Measurements from ENCODE around the gene PRKAG2.
"Not testable (repeated sequence)": the region's sequence is repeated elsewhere in the genome, so short reads cannot be mapped to it uniquely, and the experiment has no call there.

The PRKAG2 gene

DNA sequence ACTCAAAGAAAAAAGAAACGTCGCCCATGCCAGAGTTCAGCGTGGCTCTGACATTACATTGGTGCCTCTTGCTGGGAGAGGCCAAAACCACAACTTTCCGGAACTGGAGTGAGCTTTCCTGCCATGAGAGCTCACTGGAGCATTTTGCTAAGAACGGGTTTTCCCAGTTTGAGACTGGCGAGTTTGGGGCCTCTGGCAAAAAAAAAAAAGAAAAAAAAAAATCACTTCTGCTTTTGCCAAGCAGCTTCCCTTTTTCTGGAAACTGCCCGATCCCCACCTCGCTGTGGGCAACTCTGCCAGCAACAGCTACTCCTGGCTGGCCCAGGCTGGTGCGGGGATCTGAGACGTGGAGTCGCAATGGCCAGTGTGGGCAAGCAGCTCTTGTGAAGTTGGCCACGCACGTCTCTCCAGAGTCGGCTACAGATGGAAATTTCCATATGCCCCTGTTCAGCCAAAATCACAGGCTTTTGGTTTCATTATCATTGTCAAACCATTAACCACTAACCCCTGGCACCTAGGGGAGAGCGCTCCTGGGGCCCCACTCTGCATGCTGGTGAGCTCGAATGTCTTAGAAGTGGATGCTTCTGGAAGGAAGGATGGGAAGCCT, 25.7 kb downstream of the PRKAG2 start:
- no peak for DNase-seq (ENCODE audit: low spot score)

DNA sequence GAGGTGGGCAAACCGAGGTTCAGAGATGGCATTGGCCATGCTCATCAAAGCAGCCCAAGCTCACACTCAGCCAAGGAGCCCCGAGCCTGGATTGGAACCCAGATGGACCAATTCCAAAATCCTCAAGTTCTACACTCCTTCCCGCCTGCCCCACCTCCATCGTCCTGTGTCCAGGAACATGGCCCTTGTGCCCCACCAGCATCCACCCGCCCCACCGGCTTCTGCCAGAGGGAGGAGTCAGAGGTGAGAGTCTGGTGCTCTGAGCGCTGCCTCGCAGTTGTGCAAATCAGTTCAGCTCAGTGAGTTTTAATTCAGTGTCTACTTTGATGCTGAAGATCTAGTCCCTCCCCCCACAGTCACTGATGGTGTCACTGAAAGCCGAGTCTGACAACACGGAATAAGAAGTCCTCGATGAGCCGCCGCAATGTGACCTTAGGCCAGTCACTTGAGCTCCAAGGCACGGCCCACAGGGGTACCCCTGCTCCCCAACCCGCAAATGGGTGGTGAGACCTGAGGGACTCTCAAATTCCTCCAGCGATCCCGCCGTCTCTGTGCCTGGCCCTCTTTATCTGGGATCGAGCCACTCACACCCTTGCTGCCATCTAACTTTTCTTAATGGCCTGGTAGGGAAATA, 26.3 kb downstream of the PRKAG2 start:
- no peak for DNase-seq (ENCODE audit: low spot score)

DNA sequence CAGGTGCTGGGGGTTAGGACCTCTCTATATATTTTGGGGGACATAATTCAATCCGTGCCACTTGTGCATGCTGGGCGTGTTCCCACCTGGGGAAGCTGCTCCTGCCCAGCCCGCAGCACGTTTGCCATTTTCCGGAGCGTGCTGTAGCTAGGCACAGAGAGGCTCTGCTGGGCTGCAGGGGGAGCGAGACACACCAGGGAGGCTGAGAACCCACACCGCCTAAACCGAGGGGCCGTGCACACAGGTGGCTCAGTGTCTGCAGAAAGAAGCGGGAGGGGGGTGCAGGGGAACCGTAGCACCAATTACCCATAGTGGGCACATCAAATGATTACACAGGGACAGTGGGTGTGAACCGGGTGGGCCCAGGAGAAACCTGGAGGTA, 27.0 kb downstream of the PRKAG2 start:
- no peak for DNase-seq (ENCODE audit: low spot score)

DNA sequence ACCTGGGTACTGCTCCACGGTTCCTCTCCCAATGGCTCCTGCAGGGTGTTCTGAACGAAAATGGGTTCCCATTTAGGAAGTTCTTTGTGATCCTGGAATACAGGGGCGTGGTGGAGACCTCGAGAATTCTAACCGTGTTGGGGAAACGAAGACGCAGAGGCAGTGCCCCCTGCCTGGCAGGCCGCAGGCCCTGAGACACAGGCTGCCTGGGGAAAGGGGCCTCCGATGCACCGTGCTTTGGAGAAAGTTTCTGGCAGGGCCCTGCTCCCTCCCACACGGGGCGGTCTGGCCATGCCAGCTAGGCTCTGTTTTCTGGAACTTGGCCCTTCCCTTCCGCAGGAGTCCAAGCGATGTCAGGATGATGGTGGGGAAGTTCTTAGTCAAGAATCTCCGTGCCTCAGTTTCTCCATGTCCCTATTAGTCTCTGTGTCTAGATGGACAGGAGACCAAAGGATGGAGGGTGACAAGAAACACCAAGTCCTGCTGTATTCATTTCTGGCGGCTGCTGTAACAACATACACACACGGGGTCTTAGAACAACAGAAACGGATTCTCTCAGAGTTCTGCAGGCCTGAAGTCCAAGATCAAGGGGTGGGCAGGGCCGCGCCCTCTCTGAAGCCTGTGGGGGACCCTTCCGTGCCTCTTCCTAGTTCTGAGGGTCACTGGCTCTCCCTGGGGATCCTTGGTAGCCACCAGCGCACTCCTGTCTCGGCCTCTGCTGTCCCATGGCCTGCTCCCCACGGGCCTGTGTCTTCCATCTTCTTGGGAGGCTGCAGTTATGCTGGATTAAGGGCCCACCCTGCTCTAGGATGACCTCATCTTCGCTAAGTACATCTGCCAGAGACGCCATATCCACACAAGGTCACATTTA, 27.7 kb downstream of the PRKAG2 start:
- no peak for DNase-seq (ENCODE audit: low spot score)

DNA sequence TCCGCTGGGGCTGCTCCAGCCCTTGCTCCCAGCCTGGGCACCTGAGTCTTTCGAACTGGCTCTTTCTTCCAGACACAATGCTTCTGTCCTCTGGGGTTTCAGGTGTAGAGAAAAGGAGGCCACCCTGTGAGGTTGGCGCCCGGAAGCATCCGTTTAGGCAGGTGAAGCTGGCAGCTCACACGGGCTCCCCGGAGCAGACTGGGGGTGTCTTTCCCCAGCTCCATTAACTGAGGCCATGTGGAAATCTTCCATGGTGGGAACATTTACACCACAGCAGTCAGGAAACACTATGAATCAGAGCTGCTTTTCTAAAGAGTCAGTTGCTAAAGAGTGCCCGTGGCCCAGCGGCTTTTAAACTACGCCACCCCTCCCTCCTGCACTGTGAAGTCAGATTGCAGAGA, 29.2 kb downstream of the PRKAG2 start:
- DNase-seq (ENCODE audit: low spot score) = no peak

DNA sequence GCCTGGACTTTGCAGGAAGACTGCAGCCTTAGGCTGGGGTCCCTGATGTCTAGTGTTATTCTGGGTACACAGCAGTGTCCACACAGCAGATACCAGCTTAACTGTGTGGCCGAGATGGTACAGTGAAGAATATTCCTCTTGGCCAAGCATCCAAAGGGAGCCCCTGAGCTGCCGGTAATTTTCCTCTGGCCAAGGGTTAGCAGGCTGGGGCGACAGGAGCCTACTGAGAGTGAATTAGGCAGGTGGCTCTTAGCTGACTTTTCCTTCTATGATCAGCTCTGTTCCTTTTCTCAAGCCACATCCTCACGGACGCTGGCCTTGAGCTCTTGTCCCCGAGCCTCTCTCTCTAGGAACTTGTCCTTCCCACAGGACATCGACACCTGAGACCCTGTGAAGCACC, 29.8 kb downstream of the PRKAG2 start:
- DNase-seq (ENCODE audit: low spot score) = no peak

DNA sequence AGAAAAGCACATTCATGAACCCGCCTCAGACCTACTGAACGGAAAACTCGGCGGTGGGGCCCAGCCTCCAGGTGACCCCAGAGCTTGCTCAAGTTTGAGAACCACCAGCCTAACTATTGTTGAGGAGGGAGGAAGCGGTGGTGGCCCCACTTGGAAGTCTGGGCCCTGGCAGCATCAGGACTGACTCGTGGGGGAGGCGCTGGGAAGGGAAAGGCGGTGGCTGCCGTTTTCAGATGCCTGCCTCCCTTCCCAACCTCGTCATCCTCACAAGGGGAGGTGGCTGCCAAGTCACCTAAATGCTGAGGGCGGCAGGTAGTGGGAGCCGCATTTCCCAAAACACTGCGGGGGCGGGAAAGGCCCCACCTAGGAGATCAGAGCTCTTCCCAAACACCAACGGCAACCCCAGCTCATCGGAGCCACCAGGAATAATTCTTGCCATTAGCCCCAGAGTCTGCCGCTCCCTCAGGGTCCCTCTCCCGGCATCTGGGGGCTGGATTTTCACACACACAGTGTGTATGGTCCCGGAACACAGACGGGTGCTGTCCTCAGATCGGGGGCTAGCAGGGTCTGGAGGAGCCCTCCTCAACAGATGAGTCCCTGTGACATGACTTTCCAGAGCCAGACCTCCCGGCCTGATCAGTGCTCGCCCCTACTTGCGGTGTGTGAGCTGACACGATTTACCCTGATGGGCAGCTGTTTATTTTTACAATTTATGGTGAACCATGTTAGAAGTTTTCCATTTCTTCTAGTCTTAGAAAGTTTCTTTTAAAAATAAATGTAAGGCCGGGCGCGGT, 31.3 kb downstream of the PRKAG2 start:
- no peak for DNase-seq (ENCODE audit: low spot score)

DNA sequence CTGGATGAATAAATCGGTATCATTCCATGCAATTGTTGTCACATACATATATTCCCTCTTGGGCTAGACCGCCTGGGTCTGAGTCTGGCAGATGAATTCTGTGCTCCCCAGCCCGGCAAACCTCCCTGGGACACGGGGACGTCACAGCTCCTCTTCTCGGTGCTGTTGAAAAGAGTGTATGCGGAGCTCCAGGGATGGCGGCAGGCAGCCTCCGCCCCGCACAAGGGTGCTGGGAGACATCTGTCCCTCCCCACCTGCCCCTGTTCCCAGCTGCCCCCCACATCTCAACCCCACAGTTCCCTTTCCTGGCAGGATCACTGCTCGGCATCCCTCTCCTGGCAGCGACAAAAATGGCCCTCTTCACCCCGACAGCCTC, 32.1 kb downstream of the PRKAG2 start:
- DNase-seq (ENCODE audit: low spot score) = no peak

DNA sequence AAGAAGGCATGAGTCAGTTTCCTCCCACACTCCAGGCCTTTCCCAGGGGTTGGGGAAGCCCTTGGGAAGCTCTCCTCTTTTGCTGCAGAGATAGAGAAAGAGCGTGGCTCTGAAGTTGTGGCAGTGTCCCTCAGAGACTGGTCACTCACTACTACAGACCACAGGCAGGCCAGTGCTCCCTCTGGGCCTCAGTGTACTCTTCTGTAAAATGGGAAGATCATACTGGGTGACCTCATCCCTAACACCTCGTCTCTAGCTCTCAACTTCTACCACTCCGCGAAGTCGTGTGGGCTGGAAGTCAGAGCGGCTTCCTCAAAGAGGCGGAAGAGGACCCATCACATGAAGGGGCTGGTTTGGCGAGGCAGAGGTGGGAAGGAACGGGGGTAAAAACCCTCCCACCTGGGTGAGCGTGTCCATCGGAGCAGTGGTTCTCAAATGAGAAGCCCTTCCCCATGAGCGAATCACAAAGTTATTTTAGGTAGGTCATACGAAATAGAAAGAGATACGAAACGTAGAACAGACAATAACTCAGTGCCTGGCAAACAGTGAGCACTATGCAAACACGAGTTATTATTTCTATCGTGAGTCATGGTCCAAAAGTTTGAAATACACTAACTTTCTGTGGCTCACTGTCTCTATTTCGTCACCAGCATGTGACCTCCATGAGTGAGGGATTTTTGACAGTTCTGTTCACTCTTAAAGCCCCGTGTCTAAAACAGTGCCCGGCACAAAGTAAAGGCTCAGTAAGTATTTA, 32.7 kb downstream of the PRKAG2 start:
- no peak for DNase-seq (ENCODE audit: low spot score)

DNA sequence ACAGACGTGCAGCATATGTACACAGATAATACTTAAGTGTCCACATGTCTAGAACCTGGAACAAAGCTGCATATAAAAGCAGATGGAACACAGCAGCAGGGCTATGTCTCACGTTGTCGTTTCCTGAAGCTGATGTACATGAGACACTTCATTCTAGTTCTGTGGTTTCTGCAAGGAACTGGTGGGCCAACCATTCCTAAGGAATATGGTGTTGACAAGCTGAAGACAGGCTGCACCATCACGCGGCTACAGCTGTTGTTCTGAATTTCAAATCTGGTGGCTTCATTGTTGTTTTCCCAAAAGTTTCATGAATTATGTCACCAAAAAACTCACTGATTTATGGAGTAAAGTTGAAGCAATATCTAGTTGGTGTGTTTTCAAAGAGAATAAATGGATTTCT, 33.7 kb downstream of the PRKAG2 start:
- DNase-seq (ENCODE audit: low spot score) = no peak

DNA sequence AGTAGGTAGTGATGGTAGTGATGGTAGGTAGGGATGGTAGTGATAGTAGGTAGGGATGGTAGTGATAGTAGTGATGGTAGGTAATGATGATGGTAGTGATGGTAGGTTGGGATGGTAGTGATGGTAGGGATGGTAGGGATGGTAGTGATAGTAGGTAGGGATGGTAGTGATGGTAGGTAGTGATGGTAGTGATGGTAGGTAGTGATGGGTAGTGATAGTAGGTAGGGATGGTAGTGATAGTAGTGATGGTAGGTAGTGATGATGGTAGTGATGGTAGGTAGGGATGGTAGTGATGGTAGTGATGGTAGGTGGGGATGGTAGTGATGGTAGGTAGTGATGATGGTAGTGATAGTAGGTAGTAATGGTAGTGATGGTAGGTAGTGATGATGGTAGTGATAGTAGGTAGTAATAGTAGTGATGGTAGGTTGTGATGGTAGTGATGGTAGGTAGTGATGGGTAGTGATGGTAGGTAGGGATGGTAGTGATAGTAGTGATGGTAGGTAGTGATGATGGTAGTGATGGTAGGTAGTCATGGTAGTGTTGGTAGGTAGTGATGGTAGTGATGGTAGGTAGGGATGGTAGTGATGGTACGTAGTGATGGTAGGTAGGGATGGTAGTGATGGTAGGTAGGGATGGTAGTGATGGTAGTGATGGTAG, 35.4 kb downstream of the PRKAG2 start:
- not testable (repeated sequence) for DNase-seq (ENCODE audit: low spot score)

DNA sequence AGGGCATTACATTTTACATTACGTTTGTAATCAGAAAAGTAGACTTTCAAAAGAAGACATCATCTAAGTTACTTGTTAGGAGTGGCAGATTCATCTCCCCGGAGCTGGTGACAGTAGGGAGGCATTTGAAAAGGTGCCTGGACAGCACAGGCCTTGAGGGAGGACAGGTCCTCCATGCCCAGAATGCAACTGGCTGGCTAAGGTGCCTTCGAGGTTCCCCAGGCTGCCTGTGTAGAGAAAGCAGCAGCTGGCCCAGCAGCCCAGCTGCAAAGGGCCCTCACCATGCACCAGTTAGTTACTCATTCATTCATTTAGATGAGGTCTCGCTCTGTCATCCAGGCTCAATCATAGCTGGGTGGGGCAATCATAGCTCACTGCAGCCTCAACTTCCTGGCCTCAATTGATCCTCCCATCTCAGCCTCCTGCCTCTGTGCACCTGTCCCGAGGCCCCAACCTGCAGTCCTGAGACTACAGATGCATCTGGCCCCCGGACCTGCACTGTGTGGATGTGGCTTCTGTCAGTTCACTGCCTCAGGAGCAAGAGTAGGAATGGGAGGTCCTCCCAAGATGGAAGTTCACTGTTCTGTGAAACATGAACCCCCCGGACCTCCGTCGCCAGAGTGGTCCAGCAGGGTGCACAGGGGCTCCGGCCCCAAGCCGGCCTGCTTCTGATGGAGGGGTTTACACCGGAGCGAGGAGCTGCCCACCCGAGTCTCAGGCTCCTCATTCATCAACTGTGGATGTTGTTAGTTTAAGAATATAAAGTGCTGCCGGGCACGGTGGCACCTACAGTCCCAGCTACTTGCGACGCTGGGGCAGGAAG, 36.6 kb downstream of the PRKAG2 start:
- no peak for DNase-seq (ENCODE audit: low spot score)

DNA sequence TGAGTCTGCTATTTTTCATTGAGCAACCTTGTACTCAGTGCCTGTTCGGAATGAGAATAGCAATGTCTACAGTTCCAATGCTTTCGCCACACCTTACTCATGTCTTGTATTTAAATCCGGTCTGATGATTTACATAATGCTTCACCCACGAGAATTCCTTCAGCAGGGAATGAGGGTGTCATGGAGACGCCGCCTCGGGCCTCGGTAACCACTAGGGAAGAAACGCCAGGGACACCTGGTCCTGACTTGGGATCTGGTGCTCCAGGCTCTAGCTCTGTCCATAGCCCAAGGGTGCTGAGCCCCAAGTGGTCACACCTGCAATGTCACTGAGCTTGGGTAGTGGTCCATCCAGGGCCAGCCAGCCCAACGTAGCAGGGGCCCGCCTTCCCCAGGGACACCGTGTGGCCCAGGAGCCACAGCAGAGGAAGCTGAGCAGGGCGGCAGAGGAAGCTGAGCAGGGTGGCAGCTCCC, 37.4 kb downstream of the PRKAG2 start:
- DNase-seq (ENCODE audit: low spot score) = no peak

DNA sequence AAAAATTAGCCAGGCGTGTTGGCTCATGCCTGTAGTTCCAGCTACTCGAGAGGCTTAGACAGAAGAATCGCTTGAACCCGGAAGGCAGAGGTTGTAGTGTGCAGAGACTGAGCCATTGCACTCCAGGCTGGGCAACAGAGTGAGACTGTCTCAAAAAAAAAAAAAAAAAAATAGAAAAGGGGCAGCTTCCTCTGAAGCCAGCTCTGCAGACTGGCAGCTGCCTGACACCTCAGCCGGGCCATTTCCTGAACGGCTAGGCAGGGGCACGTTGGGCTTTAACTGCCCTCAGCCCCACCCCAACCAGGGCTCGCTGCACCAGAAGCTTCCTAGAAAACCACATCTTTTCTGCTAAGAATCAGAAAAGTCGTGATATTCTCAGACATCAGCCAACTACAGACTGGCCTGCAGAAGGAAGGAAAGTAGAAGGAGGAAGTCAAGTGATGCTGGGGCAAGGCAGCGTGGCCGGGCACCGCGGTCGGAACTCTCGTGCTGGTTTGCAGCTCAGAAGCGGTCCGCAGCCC, 38.0 kb downstream of the PRKAG2 start:
- no peak for DNase-seq (ENCODE audit: low spot score)

DNA sequence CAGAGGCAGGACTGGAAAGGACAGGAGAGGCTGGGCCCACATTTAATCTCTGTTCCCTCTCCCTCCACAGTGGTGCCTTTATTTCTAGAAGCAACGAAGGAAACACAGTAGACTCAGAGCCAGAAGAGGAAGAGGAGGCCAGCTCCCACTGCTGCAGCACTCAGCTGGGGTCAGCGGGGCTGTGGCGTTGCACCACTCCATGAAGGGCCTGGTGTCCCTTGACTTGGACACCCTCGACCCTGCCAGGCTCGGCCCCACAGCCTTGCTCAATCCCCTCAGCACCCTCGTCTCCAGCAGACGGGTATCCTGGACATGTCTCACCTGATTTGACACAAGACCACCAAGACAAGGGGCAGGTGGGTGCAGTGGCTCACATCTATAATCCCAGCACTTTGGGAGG, 38.8 kb downstream of the PRKAG2 start:
- DNase-seq (ENCODE audit: low spot score) = no peak

DNA sequence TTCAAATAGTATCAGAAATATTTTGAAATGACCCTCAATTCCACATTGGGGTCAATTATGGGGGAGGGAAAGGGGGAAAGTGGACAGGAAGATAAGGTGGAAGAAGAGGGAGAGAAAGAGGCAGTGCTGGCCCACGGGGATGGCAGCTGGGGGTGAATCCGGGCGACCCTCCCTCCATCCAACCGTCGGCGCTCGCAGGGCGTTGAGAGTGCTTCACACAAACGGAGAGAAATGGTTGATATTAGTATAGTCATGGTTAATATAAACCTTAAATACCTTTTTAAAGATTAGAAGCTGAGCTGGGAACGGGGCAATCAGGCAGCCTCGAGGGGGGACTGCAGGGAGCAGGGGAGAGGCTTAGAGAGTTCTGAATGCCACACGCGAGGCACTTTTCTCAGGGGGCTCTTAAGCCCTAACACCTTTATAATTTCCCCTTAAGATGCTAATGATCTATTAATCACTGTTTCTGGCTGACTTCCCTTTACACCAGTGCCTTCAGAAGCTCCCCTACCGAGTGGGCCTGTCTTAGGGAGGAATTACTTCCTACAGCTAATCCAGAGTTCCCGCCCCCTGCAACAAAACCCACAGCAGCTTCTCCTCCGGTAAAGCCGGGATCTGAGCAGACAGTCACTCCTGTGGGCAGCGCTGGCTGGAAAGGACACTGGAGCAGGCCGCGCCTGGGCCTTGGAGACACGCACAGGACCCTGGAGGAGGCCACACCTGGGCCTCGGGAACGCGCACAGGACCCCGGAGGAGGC, 39.5 kb downstream of the PRKAG2 start:
- no peak for DNase-seq (ENCODE audit: low spot score)

DNA sequence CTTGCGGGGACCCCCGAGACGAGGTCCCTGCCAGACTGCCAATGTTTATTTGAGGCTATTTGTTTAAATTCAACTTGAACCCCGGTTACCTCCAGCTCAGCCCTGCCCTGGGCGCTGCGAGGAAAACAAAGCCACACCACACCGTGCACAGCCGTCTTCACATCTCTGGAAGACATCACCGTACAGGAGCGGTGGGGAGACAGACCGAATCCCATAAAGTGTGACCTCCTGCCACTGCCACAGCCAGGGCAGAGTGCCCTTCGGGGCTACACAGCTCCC, 40.0 kb downstream of the PRKAG2 start:
- no peak for DNase-seq (ENCODE audit: low spot score)

DNA sequence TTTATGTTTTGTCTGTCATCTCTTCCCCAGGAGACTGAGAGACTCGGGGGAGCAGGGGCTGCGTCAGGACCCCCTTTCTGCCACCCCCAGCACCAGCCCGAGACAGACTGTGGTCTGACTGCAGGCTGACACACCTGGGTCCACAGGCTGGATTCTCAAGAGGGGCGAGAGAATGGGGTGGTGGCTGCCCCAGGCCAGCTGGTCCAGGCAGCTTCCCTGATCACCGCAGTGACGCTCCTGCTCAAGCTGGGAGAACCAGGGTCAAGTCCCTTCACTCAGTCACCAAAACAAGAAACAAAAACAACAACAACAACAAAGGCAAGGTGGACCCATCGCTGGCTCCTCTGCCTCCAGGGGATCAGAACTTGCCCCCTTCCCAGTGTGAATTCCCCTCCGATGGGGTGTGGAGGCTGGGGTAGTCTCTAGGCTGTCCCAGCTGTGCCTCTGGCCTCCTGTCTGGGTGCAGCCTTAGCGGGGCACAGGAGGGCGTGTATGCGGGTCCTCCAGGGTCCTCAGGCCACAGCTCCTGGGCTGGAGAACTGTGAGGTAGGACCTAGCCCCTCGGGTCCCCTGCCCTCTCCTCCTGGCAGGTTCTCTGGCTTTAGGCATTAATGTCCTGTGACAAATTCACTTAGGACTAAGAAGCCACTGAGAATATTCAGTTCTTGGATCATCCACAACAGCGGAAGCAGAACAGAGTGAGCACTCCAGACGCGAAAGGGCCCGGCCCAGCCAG, 40.6 kb downstream of the PRKAG2 start:
- no peak for DNase-seq (ENCODE audit: low spot score)

DNA sequence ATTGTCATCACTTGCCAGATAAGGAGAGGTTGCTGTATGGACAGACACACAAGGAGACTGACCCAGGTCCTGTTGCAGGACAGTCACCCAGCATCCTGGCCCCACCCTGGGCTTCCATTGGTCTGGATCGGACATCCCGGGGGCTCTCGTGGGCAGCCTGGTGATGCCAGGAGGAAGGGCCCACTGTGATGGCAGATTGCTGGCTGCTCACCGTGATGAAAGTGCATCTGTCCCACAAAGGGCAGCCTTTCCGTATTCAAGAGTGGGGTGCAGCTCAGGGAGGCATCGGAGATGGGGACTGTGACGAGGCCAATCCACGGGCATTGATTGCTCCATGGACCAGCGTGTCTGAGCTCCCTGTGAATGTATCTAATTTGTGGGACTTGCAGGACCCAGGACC, 41.3 kb downstream of the PRKAG2 start:
- DNase-seq (ENCODE audit: low spot score) = no peak

All from kidney capillary endothelial cell (primary cell).